SK-N-SH (cell line): Measurements from ENCODE around the gene POLR1A. TPM values are rescaled to one million over a fixed set of nuclear protein-coding genes. Genes with fewer than 3 reads are reported as not detected.

Source experiments
- CTCF ChIA-PET: fragments of 300-600, 350-600 bp; formaldehyde crosslinking; extraction: SDS; loops from one replicate; lab custom pipeline; 2021; lab: Yijun Ruan, JAX
- POLR2A ChIA-PET: fragments of 350-600 bp; sonication (Branson Sonifier 250); formaldehyde crosslinking; extraction: SDS; loops from one replicate; lab custom pipeline; 2020; ENCODE audit warnings: antibody characterized with exemption, inconsistent platforms; lab: Yijun Ruan, JAX
- DNase-seq: peaks from one replicate; pipeline ENCODE4 v3.0.0; 2012
- H2AFZ ChIP-seq: fragments of 200-600 bp; sonication (generic); 2 replicates; pipeline ENCODE4 v1.8.1; 2016; ENCODE audit warnings: antibody characterized with exemption, mild to moderate bottlenecking, low read depth
- H3F3A ChIP-seq: fragments of 200-600 bp; sonication (generic); replicated peaks from 2 replicates; pipeline ENCODE3; 2016; ENCODE audit warnings: antibody characterized with exemption, mild to moderate bottlenecking; ENCODE audit not compliant: insufficient read depth
- H3K27ac ChIP-seq, 2 experiments: fragments of 200-500 bp in 1 of 2; fragments of 200-600 bp in 1 of 2; sonication (Bioruptor generic) in 1 of 2; sonication (generic), shearing (Covaris generic) in 1 of 2; 2 replicates each; pipeline versions ENCODE4 v1.5.1 to v1.6.1; 2014 to 2016; ENCODE audit warnings: low read depth in 2 of 2, inconsistent platforms in 1 of 2, low read length in 1 of 2, mild to moderate bottlenecking in 1 of 2, mixed read lengths in 1 of 2
- H3K27me3 ChIP-seq: fragments of 200-600 bp; sonication (generic), shearing (Covaris generic); 2 replicates; pipeline ENCODE4 v1.6.1; 2016; ENCODE audit warnings: mixed run types; ENCODE audit not compliant: insufficient read depth
- H3K36me3 ChIP-seq, 2 experiments: fragments of 200-500 bp in 1 of 2; fragments of 200-600 bp in 1 of 2; sonication (Bioruptor generic) in 1 of 2; sonication (generic) in 1 of 2; replicated peaks in 1 of 2; 2 replicates each; pipeline versions ENCODE3 to v1.5.1; 2014 to 2016; ENCODE audit warnings: low read length in 1 of 2, mild to moderate bottlenecking in 1 of 2; ENCODE audit not compliant: insufficient read depth in 2 of 2, control insufficient read depth in 1 of 2
- H3K4me1 ChIP-seq, 2 experiments: fragments of 200-500 bp in 1 of 2; fragments of 200-600 bp in 1 of 2; sonication (Bioruptor generic) in 1 of 2; sonication (generic), shearing (Covaris generic) in 1 of 2; 2 replicates each; pipeline versions ENCODE4 v1.5.1 to v1.6.1; 2014 to 2016; ENCODE audit warnings: low read depth in 1 of 2, low read length in 1 of 2, mixed run types in 1 of 2; ENCODE audit not compliant: insufficient read depth in 2 of 2, control insufficient read depth in 1 of 2
- H3K4me2 ChIP-seq: fragments of 200-600 bp; sonication (generic), shearing (Covaris generic); 2 replicates; pipeline ENCODE4 v1.6.1; 2017; ENCODE audit warnings: mixed run types
- H3K4me3 ChIP-seq, 2 experiments: fragments of 200-500 bp in 1 of 2; fragments of 200-600 bp in 1 of 2; sonication (Bioruptor generic) in 1 of 2; sonication (generic), shearing (Covaris generic) in 1 of 2; 2 replicates each; pipeline versions ENCODE4 v1.5.1 to v1.8.1; 2014 to 2016; ENCODE audit warnings: low read depth in 2 of 2, inconsistent platforms in 1 of 2, low read length in 1 of 2, mild to moderate bottlenecking in 1 of 2, mixed read lengths in 1 of 2, moderate library complexity in 1 of 2
- H3K79me2 ChIP-seq: fragments of 200-600 bp; sonication (generic); 2 replicates; pipeline ENCODE4 v1.8.1; 2017; ENCODE audit warnings: mild to moderate bottlenecking; ENCODE audit not compliant: insufficient read depth
- H3K9ac ChIP-seq: fragments of 200-600 bp; sonication (generic); 2 replicates; pipeline ENCODE4 v1.6.1; 2017; ENCODE audit warnings: mixed run types
- H3K9me2 ChIP-seq: fragments of 200-600 bp; sonication (generic); 2 replicates; pipeline ENCODE4 v1.6.1; 2017; ENCODE audit warnings: mixed run types
- H3K9me3 ChIP-seq: fragments of 200-600 bp; sonication (generic); 2 replicates; pipeline ENCODE4 v1.6.1; 2017; ENCODE audit warnings: mixed run types, mild to moderate bottlenecking, moderate library complexity
- H4K20me1 ChIP-seq: fragments of 200-600 bp; sonication (generic); 2 replicates; pipeline ENCODE4 v1.6.1; 2017; ENCODE audit warnings: mild to moderate bottlenecking, mixed run types; ENCODE audit not compliant: insufficient read depth
- CHD2 ChIP-seq: fragments of 150-350 bp; IDR thresholded peaks from 2 replicates; pipeline ENCODE4 v1.6.1; 2018; ENCODE audit warnings: low read length; ENCODE audit not compliant: partially characterized antibody
- FOXM1 ChIP-seq: IDR thresholded peaks from 2 replicates; pipeline ENCODE4 v1.4.0; 2012; ENCODE audit warnings: low read depth, mild to moderate bottlenecking
- MXI1 ChIP-seq: IDR thresholded peaks from 2 replicates; pipeline ENCODE4 v1.6.1; 2012; ENCODE audit warnings: mild to moderate bottlenecking, low read depth, low read length, improper control_type of control experiment
- POLR2AphosphoS5 ChIP-seq: IDR thresholded peaks from 2 replicates; pipeline ENCODE4 v1.6.1; 2012; ENCODE audit warnings: low read depth, low read length
- RXRA ChIP-seq: IDR thresholded peaks from 2 replicates; pipeline ENCODE4 v1.4.0; 2012; ENCODE audit warnings: low read depth, mild to moderate bottlenecking, borderline replicate concordance
- SIN3A ChIP-seq: IDR thresholded peaks from 2 replicates; pipeline ENCODE4 v1.6.1; 2012; ENCODE audit warnings: low read depth, mild to moderate bottlenecking, low read length, moderate library complexity, borderline replicate concordance
- TCF12 ChIP-seq: IDR thresholded peaks from 2 replicates; pipeline ENCODE4 v1.4.0; 2012
- WGBS: methylation state at CpG from one replicate; pipeline ENCODE4 v1.1.6; 2017; ENCODE audit warnings: low lambda C conversion rate; 5-methylcytosine and 5-hydroxymethylcytosine counted together
- polyA plus RNA-seq, 3 experiments: library from polyadenylated mRNA; depleted of rRNA; stranded (reverse); fragments of >200 nt; gene quantifications; 2 replicates each; pipeline ENCODE4 v1.2.3, GENCODE V29; 2012
- TF ChIP-seq, protein P1 (sequence below): IDR thresholded peaks from 2 replicates; pipeline ENCODE4 v1.4.0; 2012; ENCODE audit warnings: low read depth, borderline replicate concordance

Gene POLR1A
- polyA plus RNA-seq, 1 of the 3 experiments (the other 2 are of a cell fraction), result 6.1 TPM

DNA sequence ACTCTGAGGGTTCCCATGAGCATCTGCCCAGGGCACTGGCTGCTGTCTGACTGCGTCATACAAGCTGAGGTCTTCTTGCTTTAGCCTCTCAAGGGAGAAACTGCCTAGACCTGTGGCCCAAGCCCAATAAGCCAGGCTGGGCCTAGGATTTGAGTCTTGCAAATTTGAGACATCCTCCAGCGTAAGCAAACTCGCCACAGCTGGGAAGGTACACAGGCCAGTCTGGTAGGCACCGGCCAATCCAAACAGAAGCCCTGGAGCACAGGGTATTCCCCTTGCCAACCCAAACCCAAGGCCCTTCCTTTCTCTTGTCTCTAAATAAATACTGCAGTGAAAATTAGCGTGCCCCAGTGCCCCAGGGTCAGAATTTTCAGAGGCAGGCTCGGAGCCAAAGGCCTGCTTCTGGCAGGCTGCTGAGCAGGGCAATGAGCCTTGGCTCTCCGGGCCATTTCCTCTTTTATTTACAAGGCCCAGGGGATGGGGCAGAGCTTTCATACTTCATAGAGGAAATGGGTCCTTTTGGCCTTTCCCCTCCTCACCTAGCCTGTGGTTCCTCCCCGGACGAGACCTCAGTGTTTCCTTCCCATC is 33.3 kb downstream of the POLR1A start:
- Histone ChIP-seq H3K27me3 (no peaks in the 10 kb centered on the region), H4K20me1 (no peaks in the 10 kb centered on the region), H3K4me1 (peaks cover 0 to 17% of the 10 kb centered on the region in 2 experiments; a peak in 2 of 4 replicates), H3K9me3 (no peaks in the 10 kb centered on the region), H3K4me2 (no peak overlapping the region), H3K36me3 (peaks cover 47 to 69% of the 10 kb centered on the region in 2 experiments), H3F3A (no peaks in the 10 kb centered on the region), H3K4me3 (no peak overlapping the region), H3K79me2 (no peaks in the 10 kb centered on the region), H3K9me2 (no peaks in the 10 kb centered on the region), H2AFZ (no peak overlapping the region), H3K27ac (peak overlapping the region in 1 of 2 experiments; percentile 34; a peak in 1 of 4 replicates), H3K9ac (no peak overlapping the region)
- POLR2A ChIA-PET, result interaction anchor here (0.5 kb wide), 1 partner anchor 27 kb away, joined by 5 read pairs; no protein-coding TSS in a partner anchor
- TF ChIP-seq CHD2, result no peak
- TF ChIP-seq, protein P1, sequence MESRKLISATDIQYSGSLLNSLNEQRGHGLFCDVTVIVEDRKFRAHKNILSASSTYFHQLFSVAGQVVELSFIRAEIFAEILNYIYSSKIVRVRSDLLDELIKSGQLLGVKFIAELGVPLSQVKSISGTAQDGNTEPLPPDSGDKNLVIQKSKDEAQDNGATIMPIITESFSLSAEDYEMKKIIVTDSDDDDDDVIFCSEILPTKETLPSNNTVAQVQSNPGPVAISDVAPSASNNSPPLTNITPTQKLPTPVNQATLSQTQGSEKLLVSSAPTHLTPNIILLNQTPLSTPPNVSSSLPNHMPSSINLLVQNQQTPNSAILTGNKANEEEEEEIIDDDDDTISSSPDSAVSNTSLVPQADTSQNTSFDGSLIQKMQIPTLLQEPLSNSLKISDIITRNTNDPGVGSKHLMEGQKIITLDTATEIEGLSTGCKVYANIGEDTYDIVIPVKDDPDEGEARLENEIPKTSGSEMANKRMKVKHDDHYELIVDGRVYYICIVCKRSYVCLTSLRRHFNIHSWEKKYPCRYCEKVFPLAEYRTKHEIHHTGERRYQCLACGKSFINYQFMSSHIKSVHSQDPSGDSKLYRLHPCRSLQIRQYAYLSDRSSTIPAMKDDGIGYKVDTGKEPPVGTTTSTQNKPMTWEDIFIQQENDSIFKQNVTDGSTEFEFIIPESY, result no peak
- no peak for TF ChIP-seq MXI1
- CTCF ChIA-PET, result interaction anchor here (1.0 to 1.6 kb wide), 5 partner anchors 8 to 343 kb away, joined by 3 to 10 read pairs (median 4); partner anchors contain the start of gene ST3GAL5
- 65% methylated on average over 7 of the region's 9 CpGs for WGBS
- DNase-seq, result peak; percentile 41

DNA sequence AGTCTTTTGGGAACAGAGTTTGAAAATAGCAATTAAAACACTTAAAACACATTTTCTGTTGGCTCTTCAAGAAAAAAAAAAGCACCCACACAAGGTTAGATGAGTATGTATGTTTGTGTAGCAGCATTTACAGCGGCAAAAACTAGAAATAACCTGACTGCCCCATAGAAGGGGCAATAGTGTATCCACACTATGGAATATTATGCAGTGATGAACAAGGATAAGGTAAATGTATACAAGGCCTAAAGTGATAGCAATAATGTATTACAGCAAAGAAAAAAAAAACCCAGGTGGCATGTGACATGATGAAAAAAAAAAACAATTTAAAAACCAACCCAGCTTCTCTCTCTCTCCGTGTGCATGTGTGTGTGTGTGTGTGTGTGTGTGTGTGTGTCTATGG is 34.8 kb downstream of the POLR1A start:
- Histone ChIP-seq H4K20me1 (no peaks in the 10 kb centered on the region), H2AFZ (no peak overlapping the region), H3K36me3 (peaks cover 52 to 58% of the 10 kb centered on the region in 2 experiments), H3K27me3 (no peaks in the 10 kb centered on the region), H3K4me1 (peaks cover 0 to 32% of the 10 kb centered on the region in 2 experiments; a peak in 2 of 4 replicates), H3F3A (peaks cover 4% of the 10 kb centered on the region), H3K27ac (no peak overlapping the region), H3K4me3 (no peak overlapping the region), H3K79me2 (no peaks in the 10 kb centered on the region), H3K9me3 (no peaks in the 10 kb centered on the region), H3K9ac (no peak overlapping the region), H3K9me2 (no peaks in the 10 kb centered on the region), H3K4me2 (no peak overlapping the region)
- no peak for TF ChIP-seq POLR2AphosphoS5
- TF ChIP-seq RXRA, result no peak
- no peak for TF ChIP-seq MXI1
- TF ChIP-seq TCF12, result no peak
- TF ChIP-seq SIN3A, result no peak
- TF ChIP-seq FOXM1, result no peak
- CTCF ChIA-PET, result interaction anchor here (0.8 to 1.7 kb wide), 3 partner anchors 9 to 243 kb away, joined by 3 to 10 read pairs (median 4); no protein-coding TSS in a partner anchor
- no peak for DNase-seq
- 78% methylated on average over 2 of the region's 2 CpGs for WGBS
- POLR2A ChIA-PET, result no interaction called here
